NK-92 (cell line): ENCODE measurements around the gene AKR1B1.

Experiments used
- DNase-seq: peaks from one replicate; lab custom pipeline; 2025; ENCODE audit not compliant: unreplicated experiment; lab: John Stamatoyannopoulos, UW

The AKR1B1 gene

DNA sequence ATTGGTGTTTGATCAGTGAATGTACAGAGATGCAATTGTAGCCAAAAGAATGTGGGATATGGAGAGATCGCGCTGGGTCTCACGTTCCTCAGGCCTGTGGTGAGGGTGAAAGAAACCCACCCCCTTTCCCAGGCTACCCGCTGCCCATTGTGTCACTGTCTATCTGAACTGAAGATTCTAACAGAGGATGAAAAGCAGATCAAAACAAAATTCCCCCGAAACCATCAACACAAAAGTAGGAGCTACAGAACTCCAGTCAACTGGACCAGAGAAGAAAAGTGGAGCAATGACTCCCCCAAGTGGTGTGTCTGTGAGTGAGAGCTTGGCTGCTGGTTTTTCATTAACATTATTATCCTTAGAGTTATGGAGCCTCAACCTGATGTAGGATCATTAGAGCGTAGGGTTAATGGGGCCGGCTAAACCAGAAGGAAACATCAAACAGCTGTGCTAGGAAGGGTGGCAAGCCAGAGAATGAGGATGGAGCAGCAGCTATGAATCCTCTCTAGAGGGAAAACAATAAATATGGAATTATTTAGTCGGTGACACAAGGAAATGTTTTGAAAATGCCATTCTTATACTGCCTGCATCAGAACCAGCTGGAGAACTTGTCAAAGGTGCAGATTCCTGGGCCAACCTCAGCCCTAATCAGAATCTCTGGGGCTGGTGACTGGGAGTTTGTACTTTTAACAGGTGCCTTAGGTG, 38.3 kb downstream of the AKR1B1 start:
- no peak for DNase-seq

GRCh38 chr7:134419875-134420274, 39.0 kb downstream of the AKR1B1 start:
- no peak for DNase-seq

DNA sequence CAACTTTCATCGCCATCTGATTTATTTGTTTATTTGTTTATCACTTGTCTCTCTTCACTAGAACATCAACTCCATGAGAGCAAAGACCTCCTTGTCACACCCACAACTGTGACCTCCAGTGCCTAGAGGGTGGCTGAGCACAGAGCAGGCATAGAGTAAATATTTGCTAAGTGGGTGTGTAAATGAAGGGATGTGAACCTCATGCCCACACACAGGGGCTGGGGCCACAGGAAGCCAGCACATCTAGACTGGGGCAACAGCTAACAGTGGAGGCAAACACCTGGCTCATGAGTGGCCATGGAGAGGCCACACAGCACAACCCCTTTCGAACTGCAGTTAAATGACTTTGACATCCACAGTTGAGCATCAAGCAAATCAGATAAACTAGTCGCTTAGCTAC, 39.8 kb downstream of the AKR1B1 start:
- DNase-seq: no peak

DNA sequence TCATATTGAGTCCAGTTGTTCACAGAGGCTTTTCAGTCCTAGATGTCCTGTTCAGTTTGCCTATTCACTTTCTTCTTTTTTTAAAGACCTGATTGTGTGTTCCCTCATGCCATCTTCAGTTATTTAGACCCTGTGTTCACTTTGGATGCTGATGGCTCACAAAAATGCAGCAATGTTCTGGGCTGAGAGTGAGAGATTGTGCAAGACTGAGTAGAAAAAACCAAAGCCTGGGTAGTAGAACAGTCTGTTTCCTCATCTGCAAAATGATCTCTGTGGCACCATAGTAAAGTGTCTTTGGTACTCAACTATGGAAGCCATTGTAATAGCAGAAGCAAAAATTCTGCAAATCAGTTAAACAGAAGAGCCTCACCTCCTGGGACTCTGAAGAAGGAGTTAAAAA, 43.2 kb downstream of the AKR1B1 start:
- DNase-seq: no peak

GRCh38 chr7:134414109-134414508, 44.8 kb downstream of the AKR1B1 start:
- no peak for DNase-seq

- no peak for DNase-seq
These were observed 51.6 kb downstream of the AKR1B1 start for GRCh38 chr7:134407311-134407710.

DNA sequence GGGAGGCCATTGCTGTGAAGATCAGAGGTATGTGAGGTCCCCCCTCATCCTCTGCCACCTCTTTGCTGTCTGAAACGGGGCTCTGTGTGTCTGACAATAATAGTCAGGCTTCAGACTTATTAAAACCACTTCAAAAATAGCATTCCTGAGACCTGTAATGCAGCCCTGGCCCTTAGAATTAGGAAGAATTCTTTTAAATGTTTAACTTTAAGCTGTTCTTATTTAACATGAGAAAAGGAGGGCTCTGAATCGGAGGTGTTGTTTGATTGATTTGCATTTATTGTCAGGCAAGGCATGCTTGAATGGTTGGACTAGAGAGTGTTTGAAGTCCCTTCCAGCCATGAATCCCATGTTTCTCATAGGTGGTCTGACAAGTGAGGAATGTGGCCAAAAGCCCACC, 52.5 kb downstream of the AKR1B1 start:
- no peak for DNase-seq

GRCh38 chr7:134405299-134405698, 53.6 kb downstream of the AKR1B1 start:
- no peak for DNase-seq

- no peak for DNase-seq
These were observed 55.8 kb downstream of the AKR1B1 start for GRCh38 chr7:134403062-134403461.

DNA sequence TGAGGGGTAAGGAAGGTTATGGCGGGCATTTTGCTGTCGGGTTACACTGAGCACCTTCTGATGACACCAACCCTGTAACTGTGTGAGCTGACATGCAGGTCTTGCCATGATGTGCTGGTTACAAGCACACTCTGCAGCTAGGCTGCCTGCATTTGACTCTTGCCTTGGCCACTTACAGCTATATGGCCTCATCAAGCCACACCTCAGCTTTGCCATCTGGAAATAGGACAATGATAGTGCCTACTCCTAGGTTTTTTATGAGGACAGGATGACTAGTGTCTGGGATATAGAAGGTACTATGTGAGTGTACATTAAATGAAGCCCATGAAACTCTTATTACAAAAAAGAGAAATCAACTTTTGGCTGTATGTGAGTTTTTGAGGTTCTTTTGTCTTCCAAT, 58.0 kb downstream of the AKR1B1 start:
- no peak for DNase-seq

- DNase-seq: no peak
These were observed 62.9 kb downstream of the AKR1B1 start for GRCh38 chr7:134396031-134396430.

DNA sequence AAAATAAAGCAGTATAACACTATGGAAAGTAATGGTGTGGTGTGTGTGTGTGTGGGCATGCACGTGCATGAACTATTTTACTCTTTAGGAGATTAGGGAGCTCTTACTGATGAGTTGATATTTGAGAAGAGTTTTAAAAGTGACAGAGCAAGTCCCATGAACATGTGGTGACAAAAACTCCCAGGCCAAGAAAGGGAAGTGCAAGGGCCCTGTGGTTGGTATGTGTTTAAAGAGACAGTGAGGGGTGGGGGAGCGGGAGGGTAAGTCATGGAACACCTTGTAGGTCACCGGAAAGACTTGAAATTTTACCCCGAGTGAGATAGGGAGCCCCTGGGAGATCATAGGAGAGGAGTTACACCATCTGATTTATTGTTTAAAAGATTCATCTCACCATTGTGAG, 63.3 kb downstream of the AKR1B1 start:
- DNase-seq: no peak

DNA sequence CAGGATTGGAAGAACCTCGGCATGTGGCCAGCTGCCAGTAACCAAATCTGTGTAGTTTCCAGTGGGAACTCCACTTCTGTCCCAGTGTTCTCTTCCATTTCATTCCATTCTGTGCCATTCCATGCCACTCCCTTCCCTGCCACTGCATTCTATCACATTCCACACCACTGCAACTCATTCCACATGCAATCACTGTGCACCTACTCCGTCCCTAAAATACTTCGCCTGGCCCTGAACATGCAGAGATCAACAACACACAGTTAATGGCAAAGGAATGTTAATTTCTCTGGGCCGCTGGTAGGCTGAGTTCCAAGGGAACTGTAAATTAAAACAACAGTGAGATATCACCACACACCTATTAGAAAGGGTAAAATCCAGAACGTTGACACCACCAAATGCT, 64.8 kb downstream of the AKR1B1 start:
- DNase-seq: no peak
